ENCODE results near the gene WDR53.
A peak's percentile ranks its signal among the peaks of the same experiment; 100 is the strongest.
"Not testable (repeated sequence)": the region's sequence is repeated elsewhere in the genome, so short reads cannot be mapped to it uniquely, and the experiment has no call there.

WDR53 gene

GRCh38 chr3:196568246-196569002 is at the start of gene WDR53, which contains the start of gene FBXO45:
TSS of gene WDR53 (minus strand) at chr3:196568554. CDS start at chr3:196561475, 7,079 bp downstream.
TSS of gene FBXO45 (plus strand) at chr3:196568660. CDS start at chr3:196568985, 325 bp downstream.
- peak; percentile 66 for TF ChIP-seq POLR2A (IDR thresholded peaks at IDR 0.05; ENCODE audit: low read depth, low read length)
- FAIRE-seq: peak; percentile 94
- peak; percentile 97 for DNase-seq (ENCODE audit: insufficient read length, low spot score)

- DNase-seq (ENCODE audit: insufficient read length, low spot score) (no peak), FAIRE-seq (no peak)
These were observed 48.9 kb upstream of the WDR53 start for GRCh38 chr3:196617256-196617655.

GRCh38 chr3:196615234-196615633 is 46.9 kb upstream of the WDR53 start:
- DNase-seq (ENCODE audit: insufficient read length, low spot score); FAIRE-seq: not testable (repeated sequence)

More at GRCh38 chr3:196617256-196617655, 48.9 kb upstream of the WDR53 start:
- no peak for TF ChIP-seq POLR2A (IDR thresholded peaks at IDR 0.05; ENCODE audit: low read depth, low read length)

- FAIRE-seq (peak; percentile 27), DNase-seq (ENCODE audit: insufficient read length, low spot score) (no peak)
These were observed 43.6 kb upstream of the WDR53 start for GRCh38 chr3:196611761-196612483.

GRCh38 chr3:196609805-196610515 is 41.6 kb upstream of the WDR53 start:
- TF ChIP-seq POLR2A (IDR thresholded peaks at IDR 0.05; ENCODE audit: low read depth, low read length): no peak
- DNase-seq (ENCODE audit: insufficient read length, low spot score) (no peak), FAIRE-seq (no peak)

More at GRCh38 chr3:196611761-196612483, 43.6 kb upstream of the WDR53 start:
- TF ChIP-seq POLR2A (IDR thresholded peaks at IDR 0.05; ENCODE audit: low read depth, low read length): no peak

GRCh38 chr3:196609343-196609775 is 41.0 kb upstream of the WDR53 start:
- FAIRE-seq: peak; percentile 92
- no peak for TF ChIP-seq POLR2A (IDR thresholded peaks at IDR 0.05; ENCODE audit: low read depth, low read length)
- DNase-seq (ENCODE audit: insufficient read length, low spot score): peak; percentile 89

- no peak for DNase-seq (ENCODE audit: insufficient read length, low spot score)
- FAIRE-seq: no peak
- TF ChIP-seq POLR2A (IDR thresholded peaks at IDR 0.05; ENCODE audit: low read depth, low read length): no peak
These were observed 40.3 kb upstream of the WDR53 start for GRCh38 chr3:196608693-196609092.

GRCh38 chr3:196604548-196604947 is 36.2 kb upstream of the WDR53 start:
- DNase-seq (ENCODE audit: insufficient read length, low spot score) (no peak), FAIRE-seq (no peak)
- TF ChIP-seq POLR2A (IDR thresholded peaks at IDR 0.05; ENCODE audit: low read depth, low read length): no peak

GRCh38 chr3:196603683-196604082 is 35.3 kb upstream of the WDR53 start:
- no peak for DNase-seq (ENCODE audit: insufficient read length, low spot score)
- TF ChIP-seq POLR2A (IDR thresholded peaks at IDR 0.05; ENCODE audit: low read depth, low read length): no peak
- FAIRE-seq: no peak

- no peak for DNase-seq (ENCODE audit: insufficient read length, low spot score)
- no peak for TF ChIP-seq POLR2A (IDR thresholded peaks at IDR 0.05; ENCODE audit: low read depth, low read length)
- FAIRE-seq: no peak
These were observed 34.3 kb upstream of the WDR53 start for GRCh38 chr3:196602673-196603072.

GRCh38 chr3:196600359-196600758 is 32.0 kb upstream of the WDR53 start:
- TF ChIP-seq POLR2A (IDR thresholded peaks at IDR 0.05; ENCODE audit: low read depth, low read length): no peak
- no peak for FAIRE-seq
- DNase-seq (ENCODE audit: insufficient read length, low spot score): no peak

- DNase-seq (ENCODE audit: insufficient read length, low spot score): no peak
- TF ChIP-seq POLR2A (IDR thresholded peaks at IDR 0.05; ENCODE audit: low read depth, low read length): no peak
- FAIRE-seq: no peak
These were observed 31.4 kb upstream of the WDR53 start for GRCh38 chr3:196599734-196600128.

GRCh38 chr3:196597971-196598733 is 29.8 kb upstream of the WDR53 start:
- DNase-seq (ENCODE audit: insufficient read length, low spot score); FAIRE-seq: not testable (repeated sequence)
